DMS79 (cell line): ENCODE results near the gene MMP14.
A peak's percentile ranks its signal among the peaks of the same experiment; 100 is the strongest.
"Not testable (repeated sequence)": the region's sequence is repeated elsewhere in the genome, so short reads cannot be mapped to it uniquely, and the experiment has no call there.

Experiments
- DNase-seq: peaks from one replicate; lab custom pipeline; 2025; lab: John Stamatoyannopoulos, UW

MMP14 gene

GRCh38 chr14:22836301-22837113 lies at the start of gene MMP14:
Gene MMP14, plus strand, starts transcription at chr14:22836585. Its CDS starts 233 bp downstream, at chr14:22836818.
- DNase-seq, result peak; percentile 18

- DNase-seq, result no peak
Observed at GRCh38 chr14:22786685-22787084, 49.7 kb upstream of the MMP14 start.

GRCh38 chr14:22791301-22791700 lies 45.1 kb upstream of the MMP14 start:
- DNase-seq, result no peak

GRCh38 chr14:22792158-22792557 lies 44.2 kb upstream of the MMP14 start:
- no peak for DNase-seq

GRCh38 chr14:22793550-22793949 lies 42.8 kb upstream of the MMP14 start:
- not testable (repeated sequence) for DNase-seq

GRCh38 chr14:22793976-22794375 lies 42.4 kb upstream of the MMP14 start:
- DNase-seq, result no peak

GRCh38 chr14:22794551-22794951 lies 41.8 kb upstream of the MMP14 start:
- DNase-seq, result no peak

GRCh38 chr14:22796087-22796707 lies 40.2 kb upstream of the MMP14 start:
- no peak for DNase-seq

- DNase-seq, result peak; percentile 32
Observed at GRCh38 chr14:22797017-22797917, 39.1 kb upstream of the MMP14 start.

GRCh38 chr14:22798528-22798927 lies 37.9 kb upstream of the MMP14 start:
- DNase-seq, result no peak

- DNase-seq, result no peak
Observed at GRCh38 chr14:22800346-22800745, 36.0 kb upstream of the MMP14 start.

GRCh38 chr14:22801716-22802115 lies 34.7 kb upstream of the MMP14 start:
- DNase-seq, result no peak

GRCh38 chr14:22802860-22803686 lies 33.3 kb upstream of the MMP14 start:
- no peak for DNase-seq

GRCh38 chr14:22803687-22803974 lies 32.8 kb upstream of the MMP14 start:
- DNase-seq, result no peak

GRCh38 chr14:22805235-22805634 lies 31.1 kb upstream of the MMP14 start:
- not testable (repeated sequence) for DNase-seq

- no peak for DNase-seq
Observed at GRCh38 chr14:22807432-22808087, 28.8 kb upstream of the MMP14 start.

- no peak for DNase-seq
Observed at GRCh38 chr14:22808388-22809209, 27.8 kb upstream of the MMP14 start.

GRCh38 chr14:22811722-22812121 lies 24.7 kb upstream of the MMP14 start:
- no peak for DNase-seq

GRCh38 chr14:22812744-22813143 lies 23.6 kb upstream of the MMP14 start:
- DNase-seq, result no peak

GRCh38 chr14:22813145-22813544 lies 23.2 kb upstream of the MMP14 start:
- DNase-seq, result no peak
